COLO829 (cell line): Measurements from ENCODE around the gene GNAI2.
"Not testable (repeated sequence)": the region's sequence is repeated elsewhere in the genome, so short reads cannot be mapped to it uniquely, and the experiment has no call there.

ENCODE experiments used
- DNase-seq: peaks from one replicate; pipeline ENCODE4 v3.0.0; 2012; ENCODE audit warnings: low spot score

Gene GNAI2

GRCh38 chr3:50204804-50205412, 31.1 kb upstream of the GNAI2 start, which contains the start of gene SLC38A3:
TSS of gene SLC38A3 (plus strand) at chr3:50205271. CDS start at chr3:50214200, 8,929 bp downstream.
- DNase-seq, result no peak

GRCh38 chr3:50205413-50206276, 30.4 kb upstream of the GNAI2 start:
- DNase-seq, result no peak

- no peak for DNase-seq
Measured at GRCh38 chr3:50207359-50208042, 28.5 kb upstream of the GNAI2 start.

GRCh38 chr3:50208677-50209344, 27.2 kb upstream of the GNAI2 start:
- DNase-seq, result no peak

- DNase-seq, result no peak
Measured at GRCh38 chr3:50210176-50210509, 25.9 kb upstream of the GNAI2 start.

- no peak for DNase-seq
Measured at GRCh38 chr3:50210510-50211367, 25.3 kb upstream of the GNAI2 start.

GRCh38 chr3:50211368-50211717, 24.7 kb upstream of the GNAI2 start:
- DNase-seq, result not testable (repeated sequence)

- DNase-seq, result no peak
Measured at GRCh38 chr3:50211930-50212329, 24.1 kb upstream of the GNAI2 start.

GRCh38 chr3:50212502-50212901, 23.5 kb upstream of the GNAI2 start:
- no peak for DNase-seq

GRCh38 chr3:50212971-50213370, 23.0 kb upstream of the GNAI2 start:
- no peak for DNase-seq

- DNase-seq, result peak; percentile 59
Measured at GRCh38 chr3:50213373-50213772, 22.6 kb upstream of the GNAI2 start.

GRCh38 chr3:50214824-50215223, 21.2 kb upstream of the GNAI2 start:
- DNase-seq, result no peak

- DNase-seq, result no peak
Measured at GRCh38 chr3:50215529-50215928, 20.5 kb upstream of the GNAI2 start.

- DNase-seq, result no peak
Measured at GRCh38 chr3:50217681-50218080, 18.3 kb upstream of the GNAI2 start.

- no peak for DNase-seq
Measured at GRCh38 chr3:50218448-50218847, 17.6 kb upstream of the GNAI2 start.

- no peak for DNase-seq
Measured at GRCh38 chr3:50219285-50219684, 16.7 kb upstream of the GNAI2 start.

- DNase-seq, result no peak
Measured at GRCh38 chr3:50220109-50220508, 15.9 kb upstream of the GNAI2 start.

GRCh38 chr3:50221051-50221410, 15.0 kb upstream of the GNAI2 start:
- no peak for DNase-seq

GRCh38 chr3:50221411-50222168, 14.4 kb upstream of the GNAI2 start:
- no peak for DNase-seq

- DNase-seq, result no peak
Measured at GRCh38 chr3:50222169-50222528, 13.9 kb upstream of the GNAI2 start.

- no peak for DNase-seq
Measured at GRCh38 chr3:50224639-50225038, 11.4 kb upstream of the GNAI2 start.
